Measurements from ENCODE around the gene CDH4. TPM values are rescaled to one million over a fixed set of nuclear protein-coding genes. Genes with fewer than 3 reads are reported as not detected.

CDH4 gene
- total and polyA plus RNA-seq, 9 of the 15 experiments (the other 6 are each of a cell fraction or from before 2014, with no cell fraction given), result 0.04 TPM; not detected in 8

GRCh38 chr20:61745397-61746146 lies 493.5 kb downstream of the CDH4 start:
- WGBS (ENCODE audit: insufficient coverage, low coverage, missing lambda C conversion rate), result 3% methylated on average over 19 of the region's 20 CpGs
- peaks cover 2 to 28% of the 10 kb centered on the region in 2 experiments; a peak in 4 of 5 replicates for H3K27me3 ChIP-seq (ENCODE audit: control insufficient read depth in 2 of 2, insufficient read depth in 2 of 2, low read length in 2 of 2)

More at GRCh38 chr20:61745397-61746146, 493.5 kb downstream of the CDH4 start:
- BruUV-seq (replicated peaks), result no TSS peak
- H3K36me3 ChIP-seq (ENCODE audit: control insufficient read depth, insufficient read depth, low read length), result no peaks in the 10 kb centered on the region
- no peaks in the 10 kb centered on the region for H3K4me1 ChIP-seq (replicated peaks in 1 of 2; ENCODE audit: control insufficient read depth in 2 of 2, insufficient read depth in 2 of 2, low read length in 2 of 2)
- no peaks in the 10 kb centered on the region for H3K9me3 ChIP-seq (replicated peaks; ENCODE audit: control insufficient read depth, insufficient read depth, low read depth, low read length)
- no peaks in the 10 kb centered on the region for H3K79me2 ChIP-seq (ENCODE audit: control insufficient read depth, insufficient read depth, low read length)
- H3K27ac ChIP-seq (ENCODE audit: extremely low read depth, low read depth, low read length), result no peak overlapping the region
- peaks cover 3% of the 10 kb centered on the region; the same call in 1 of the 2 replicates for H4K20me1 ChIP-seq (replicated peaks; ENCODE audit: control insufficient read depth, insufficient read depth, low read length)
- in situ Hi-C loops (cut with MboI), result no loop called here
- no peak for FAIRE-seq
- H3K4me3 ChIP-seq, result no peak overlapping the region
- ChIA-PET CTCF (ENCODE audit: low intra/inter-chr PET ratio) (no interaction called here), POLR2A (interaction anchor here (0.7 kb wide), 1 partner anchor 19 kb away, joined by 4 read pairs; no protein-coding TSS in a partner anchor)
- intact Hi-C loops (cut with micrococcal nuclease), result no loop called here
- H3K4me2 ChIP-seq (ENCODE audit: insufficient read depth, low read length), result no peak overlapping the region
- no peak overlapping the region for H3K9ac ChIP-seq (ENCODE audit: insufficient read depth in 1 of 2, low read depth in 2 of 2, low read length in 2 of 2)
- no peaks in the 10 kb centered on the region for H3K9me1 ChIP-seq (ENCODE audit: control insufficient read depth, insufficient read depth, low read length)
- no peak for ATAC-seq
- H2AFZ ChIP-seq (ENCODE audit: low read depth, low read length), result no peak overlapping the region
- TF ChIP-seq KDM4B (IDR thresholded peaks at IDR 0.05; ENCODE audit: borderline replicate concordance in 2 of 2, low read depth in 1 of 2) (no peak), ATF3 (IDR thresholded peaks at IDR 0.05) (no peak), ATF3 (CRISPR knock-in tag; conservative IDR thresholded peaks at IDR 0.05) (no peak), MECOM (CRISPR knock-in tag; IDR thresholded peaks at IDR 0.05) (no peak)
- no peak for DNase-seq (ENCODE audit: extremely low read depth in 1 of 4, low spot score in 3 of 4)
